IMR-90 (cell line): ENCODE results near the gene DYDC1. TPM values are rescaled to one million over a fixed set of nuclear protein-coding genes. Genes with fewer than 3 reads are reported as not detected.

Experiments
- ATAC-seq: fragments of 200-7000 bp; cut with Tn5 transposase; 2 replicates; pipeline ENCODE4 v1.9.1; 2020; ENCODE audit warnings: low read depth, mild to moderate bottlenecking, moderate library complexity
- BruUV-seq: library from RNA; stranded (reverse); fragments of 400-500 nt; replicated peaks from 2 replicates; lab custom pipeline; 2021; lab: Mats Ljungman, UMichigan
- CTCF ChIA-PET: fragments of 300-600 bp; formaldehyde crosslinking; extraction: SDS; loops from one replicate; lab custom pipeline; 2021; ENCODE audit warnings: antibody characterized with exemption; lab: Yijun Ruan, JAX
- POLR2A ChIA-PET: fragments of 300-600 bp; sonication (Branson Sonifier 250); formaldehyde crosslinking; loops from one replicate; lab custom pipeline; 2022; ENCODE audit warnings: antibody characterized with exemption; ENCODE audit not compliant: unreplicated experiment; lab: Charles Lee
- DNase-seq: peaks from one replicate; pipeline ENCODE4 v3.0.0; 2013
- H2AFZ ChIP-seq: replicated peaks from 2 replicates; pipeline ENCODE3; 2013; ENCODE audit warnings: low read length, mild to moderate bottlenecking; ENCODE audit not compliant: poor library complexity
- H2AK5ac ChIP-seq: 2 replicates; pipeline ENCODE4 v1.6.1; 2013; ENCODE audit warnings: low read depth, low read length, inconsistent platforms
- H2AK9ac ChIP-seq: replicated peaks from 2 replicates; pipeline ENCODE3; 2013; ENCODE audit warnings: mild to moderate bottlenecking, low read depth, low read length, moderate library complexity; ENCODE audit not compliant: poor library complexity
- H2BK120ac ChIP-seq: 2 replicates; pipeline ENCODE4 v1.6.1; 2013; ENCODE audit warnings: low read depth, low read length, inconsistent platforms
- H2BK15ac ChIP-seq: 3 replicates; pipeline ENCODE4 v1.6.1; 2013; ENCODE audit warnings: low read depth, low read length, inconsistent platforms
- H2BK20ac ChIP-seq: 2 replicates; pipeline ENCODE4 v1.6.1; 2013; ENCODE audit warnings: low read depth, mild to moderate bottlenecking, inconsistent platforms, low read length, moderate library complexity
- H2BK5ac ChIP-seq: 2 replicates; pipeline ENCODE4 v1.6.1; 2013; ENCODE audit warnings: mild to moderate bottlenecking, low read depth, low read length, inconsistent platforms; ENCODE audit not compliant: poor library complexity, severe bottlenecking
- H3K14ac ChIP-seq: replicated peaks from 2 replicates; pipeline ENCODE4 v1.6.1; 2013; ENCODE audit warnings: low read depth, low read length, inconsistent platforms
- H3K18ac ChIP-seq: 2 replicates; pipeline ENCODE4 v1.6.1; 2013; ENCODE audit warnings: low read depth, low read length, control low read depth
- H3K23ac ChIP-seq: 2 replicates; pipeline ENCODE4 v1.6.1; 2013; ENCODE audit warnings: low read depth, low read length, inconsistent platforms
- H3K27ac ChIP-seq: 2 replicates; pipeline ENCODE4 v1.5.1; 2013; ENCODE audit warnings: mild to moderate bottlenecking, control low read depth, low read length; ENCODE audit not compliant: insufficient read depth
- H3K27me3 ChIP-seq: 2 replicates; pipeline ENCODE4 v1.6.1; 2013; ENCODE audit warnings: low read length; ENCODE audit not compliant: control insufficient read depth, insufficient read depth
- H3K36me3 ChIP-seq: 2 replicates; pipeline ENCODE4 v1.6.1; 2013; ENCODE audit warnings: low read length, mixed read lengths; ENCODE audit not compliant: control insufficient read depth, insufficient read depth
- H3K4ac ChIP-seq: 2 replicates; pipeline ENCODE4 v1.6.1; 2013; ENCODE audit warnings: low read depth, low read length, inconsistent platforms
- H3K4me1 ChIP-seq: 2 replicates; pipeline ENCODE4 v1.6.1; 2013; ENCODE audit warnings: low read length, mixed read lengths; ENCODE audit not compliant: control insufficient read depth, insufficient read depth
- H3K4me2 ChIP-seq: 2 replicates; pipeline ENCODE4 v1.6.1; 2013; ENCODE audit warnings: low read depth, mild to moderate bottlenecking, control low read depth, low read length, moderate library complexity
- H3K4me3 ChIP-seq: 2 replicates; pipeline ENCODE4 v1.5.1; 2013; ENCODE audit warnings: low read depth, mild to moderate bottlenecking, control low read depth, low read length, moderate library complexity; ENCODE audit not compliant: insufficient read depth
- H3K56ac ChIP-seq: 2 replicates; pipeline ENCODE4 v1.6.1; 2013; ENCODE audit warnings: low read length, inconsistent platforms; ENCODE audit not compliant: insufficient read depth; ENCODE audit errors: extremely low read depth
- H3K79me1 ChIP-seq, 2 experiments: 2 replicates each; pipeline ENCODE4 v1.6.1; 2013; ENCODE audit warnings: low read length in 2 of 2, inconsistent platforms in 1 of 2, low read depth in 1 of 2
- H3K9ac ChIP-seq: 2 replicates; pipeline ENCODE4 v1.6.1; 2013; ENCODE audit warnings: low read depth, low read length, control low read depth
- H3K9me1 ChIP-seq: 2 replicates; pipeline ENCODE4 v1.6.1; 2013; ENCODE audit warnings: low read length, inconsistent platforms; ENCODE audit not compliant: insufficient read depth
- H3K9me3 ChIP-seq: 2 replicates; pipeline ENCODE4 v1.6.1; 2013; ENCODE audit warnings: low read length; ENCODE audit not compliant: control insufficient read depth, insufficient read depth
- H4K20me1 ChIP-seq: 2 replicates; pipeline ENCODE4 v1.6.1; 2013; ENCODE audit warnings: low read length, inconsistent platforms; ENCODE audit not compliant: insufficient read depth
- H4K5ac ChIP-seq: 2 replicates; pipeline ENCODE4 v1.6.1; 2013; ENCODE audit warnings: mild to moderate bottlenecking, low read depth, low read length, control low read depth
- H4K8ac ChIP-seq, 2 experiments: 2 replicates each; pipeline ENCODE4 v1.6.1; 2013; ENCODE audit warnings: low read depth in 2 of 2, low read length in 2 of 2, control low read depth in 1 of 2, inconsistent platforms in 1 of 2
- H4K91ac ChIP-seq: 2 replicates; pipeline ENCODE4 v1.6.1; 2013; ENCODE audit warnings: low read depth, low read length, inconsistent platforms; ENCODE audit not compliant: insufficient read depth
- BHLHE40 ChIP-seq: fragments of 150-350 bp; IDR thresholded peaks from 2 replicates; pipeline ENCODE4 v1.6.1; 2016; ENCODE audit warnings: mild to moderate bottlenecking, low read depth, low read length
- CTCF ChIP-seq: conservative IDR thresholded peaks from 2 replicates; pipeline ENCODE4 v1.5.1; 2012; ENCODE audit warnings: mild to moderate bottlenecking, low read depth, low read length, improper control_type of control experiment
- ELK1 ChIP-seq: fragments of 150-350 bp; IDR thresholded peaks from 2 replicates; pipeline ENCODE4 v1.6.1; 2016; ENCODE audit warnings: low read depth, mild to moderate bottlenecking, low read length, moderate library complexity, borderline replicate concordance
- FOS ChIP-seq: fragments of 150-350 bp; IDR thresholded peaks from 2 replicates; pipeline ENCODE4 v1.6.1; 2016; ENCODE audit warnings: low read depth, low read length
- MXI1 ChIP-seq: IDR thresholded peaks from 2 replicates; pipeline ENCODE4 v1.6.1; 2012; ENCODE audit warnings: low read depth, mild to moderate bottlenecking, low read length, moderate library complexity, borderline replicate concordance
- NFE2L2 ChIP-seq: fragments of 150-350 bp; IDR thresholded peaks from 2 replicates; pipeline ENCODE4 v1.6.1; 2016; ENCODE audit warnings: low read depth, mild to moderate bottlenecking, low read length
- RAD21 ChIP-seq: IDR thresholded peaks from 2 replicates; pipeline ENCODE4 v1.6.1; 2012; ENCODE audit warnings: low read length, improper control_type of control experiment
- RFX5 ChIP-seq: IDR thresholded peaks from 2 replicates; pipeline ENCODE4 v1.8.0; 2012; ENCODE audit warnings: low read depth, mild to moderate bottlenecking, low read length, moderate library complexity
- SMC3 ChIP-seq: fragments of 150-350 bp; IDR thresholded peaks from 2 replicates; pipeline ENCODE4 v1.6.1; 2016; ENCODE audit warnings: low read depth, mild to moderate bottlenecking, antibody characterized with exemption, low read length, moderate library complexity
- WGBS, 2 experiments: methylation state at CpG; one replicate each; pipeline versions ENCODE4 v1.1.5 to v1.1.7; 2013; ENCODE audit warnings: missing lambda C conversion rate in 2 of 2; ENCODE audit not compliant: insufficient read length in 1 of 2; ENCODE audit errors: extremely low coverage in 2 of 2; 5-methylcytosine and 5-hydroxymethylcytosine counted together
- dilution Hi-C: fragments of 300-500 bp; cut with HindIII; formaldehyde crosslinking; loops from one replicate; pipeline ENCODE4 v1.14.3; 2018; ENCODE audit warnings: low sequenced_read_pairs; ENCODE audit not compliant: unreplicated experiment
- in situ Hi-C: fragments of 300-500 bp; cut with MboI; formaldehyde crosslinking; loops from 3 replicates; pipeline ENCODE4 v1.14.3; 2019; ENCODE audit warnings: low sequenced_read_pairs, inconsistent platforms, mixed read lengths
- intact Hi-C: fragments of 100-400 bp; cut with micrococcal nuclease; formaldehyde crosslinking; loops from 2 replicates; pipeline ENCODE4 v1.10.0; 2022
- polyA plus RNA-seq, 3 experiments: library from polyadenylated mRNA; depleted of rRNA; stranded (reverse); fragments of >200 nt; gene quantifications; 2 replicates each; pipeline ENCODE4 v1.2.3, GENCODE V29; 2012; ENCODE audit warnings: low replicate concordance in 1 of 3
- total RNA-seq: library from RNA; depleted of rRNA; stranded (reverse); fragments of >200 nt; gene quantifications from 2 replicates; pipeline ENCODE4 v1.2.3, GENCODE V29; 2012

Gene DYDC1
- total and polyA plus RNA-seq, 2 of the 4 experiments (the other 2 are of a cell fraction): not detected

- TF ChIP-seq NFE2L2: no peak
These were observed 11.6 kb downstream of the DYDC1 start (continued) for GRCh38 chr10:80344912-80345311.

GRCh38 chr10:80344276-80344675 lies 12.3 kb downstream of the DYDC1 start:
- no peaks in the 10 kb centered on the region for H3K36me3 ChIP-seq
- WGBS, 2 experiments: no CpG with 5 or more reads among the region's 1 CpG
- no peak overlapping the region for H4K91ac ChIP-seq
- dilution Hi-C loops: no loop called here
- intact Hi-C loops: no loop called here
- no peak for DNase-seq
- no peak overlapping the region for H3K14ac ChIP-seq
- ATAC-seq: no peak
- POLR2A ChIA-PET: no interaction called here
- H4K20me1 ChIP-seq: no peaks in the 10 kb centered on the region
- no peak overlapping the region for H2BK5ac ChIP-seq
- no peak overlapping the region for H3K4me3 ChIP-seq
- no peak overlapping the region for H3K18ac ChIP-seq
- no peak overlapping the region for H3K23ac ChIP-seq
- CTCF ChIA-PET: no interaction called here
- no peaks in the 10 kb centered on the region for H3K4me1 ChIP-seq
- H4K8ac ChIP-seq: no peak overlapping the region
- BruUV-seq: no TSS peak
- no peak overlapping the region for H3K27ac ChIP-seq
- H3K9me3 ChIP-seq: no peaks in the 10 kb centered on the region
- TF ChIP-seq BHLHE40 (no peak), CTCF (no peak), NFE2L2 (no peak), ELK1 (no peak), SMC3 (no peak), RFX5 (no peak), FOS (no peak), MXI1 (no peak), RAD21 (no peak)
- H3K79me1 ChIP-seq: no peaks in the 10 kb centered on the region
- no peak overlapping the region for H3K4ac ChIP-seq
- no peak overlapping the region for H3K56ac ChIP-seq
- no peak overlapping the region for H2BK15ac ChIP-seq
- H2AK5ac ChIP-seq: no peak overlapping the region
- H3K9ac ChIP-seq: no peak overlapping the region
- in situ Hi-C loops: no loop called here
- no peaks in the 10 kb centered on the region for H3K9me1 ChIP-seq
- H2BK120ac ChIP-seq: no peak overlapping the region
- H4K5ac ChIP-seq: no peak overlapping the region
- no peak overlapping the region for H2AFZ ChIP-seq
- H3K27me3 ChIP-seq: no peaks in the 10 kb centered on the region
- H3K4me2 ChIP-seq: no peak overlapping the region
- no peak overlapping the region for H2BK20ac ChIP-seq
- no peak overlapping the region for H2AK9ac ChIP-seq
